Fibroblast of skin of scalp (primary cell): ENCODE measurements around the gene SLC1A7.

Source experiments
- DNase-seq: peaks from one replicate; pipeline ENCODE4 v3.0.0-alpha.2; 2013

Gene SLC1A7

GRCh38 chr1:53158900-53159299, 16.5 kb upstream of the SLC1A7 start:
- no peak for DNase-seq

GRCh38 chr1:53156783-53157182, 14.3 kb upstream of the SLC1A7 start:
- no peak for DNase-seq

DNA sequence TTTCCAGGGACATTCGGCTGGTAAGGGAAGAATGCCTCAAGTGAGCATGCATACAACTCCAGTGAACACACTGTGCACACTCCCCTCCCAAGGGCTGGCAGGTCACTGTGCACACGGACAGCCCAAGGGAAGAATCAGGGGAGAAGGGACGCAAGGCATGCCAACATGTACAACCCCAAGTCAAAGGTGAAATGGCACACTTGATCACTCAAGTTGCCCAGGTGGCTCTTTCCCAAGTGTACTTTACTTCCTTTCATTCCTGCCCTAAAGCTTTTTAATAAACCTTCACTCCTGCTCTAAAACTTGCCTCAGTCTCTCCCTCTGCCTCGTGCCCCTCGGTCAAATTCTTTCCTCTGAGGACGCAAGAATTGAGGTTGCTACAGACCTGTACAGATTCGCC, 13.5 kb upstream of the SLC1A7 start:
- DNase-seq, result no peak

DNA sequence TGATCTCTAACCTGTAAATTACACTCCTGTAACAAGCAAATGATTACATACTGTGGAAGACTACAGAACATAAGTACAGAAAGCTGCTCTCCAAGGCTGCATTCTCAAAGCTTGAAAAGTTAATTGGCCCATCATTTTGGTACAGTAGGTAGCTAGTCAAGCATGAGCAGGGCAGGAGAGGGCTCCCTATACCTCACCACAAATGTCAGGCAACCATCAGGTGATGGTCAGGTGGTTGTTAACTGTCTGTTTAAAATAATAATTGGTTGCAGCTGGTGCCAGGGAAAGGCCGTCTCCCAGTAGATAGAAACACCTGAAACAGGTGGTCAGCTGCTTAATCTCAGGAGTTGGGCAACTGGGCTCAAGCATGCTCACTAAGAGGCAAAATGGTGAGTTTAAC, 13.1 kb upstream of the SLC1A7 start:
- DNase-seq, result no peak

DNA sequence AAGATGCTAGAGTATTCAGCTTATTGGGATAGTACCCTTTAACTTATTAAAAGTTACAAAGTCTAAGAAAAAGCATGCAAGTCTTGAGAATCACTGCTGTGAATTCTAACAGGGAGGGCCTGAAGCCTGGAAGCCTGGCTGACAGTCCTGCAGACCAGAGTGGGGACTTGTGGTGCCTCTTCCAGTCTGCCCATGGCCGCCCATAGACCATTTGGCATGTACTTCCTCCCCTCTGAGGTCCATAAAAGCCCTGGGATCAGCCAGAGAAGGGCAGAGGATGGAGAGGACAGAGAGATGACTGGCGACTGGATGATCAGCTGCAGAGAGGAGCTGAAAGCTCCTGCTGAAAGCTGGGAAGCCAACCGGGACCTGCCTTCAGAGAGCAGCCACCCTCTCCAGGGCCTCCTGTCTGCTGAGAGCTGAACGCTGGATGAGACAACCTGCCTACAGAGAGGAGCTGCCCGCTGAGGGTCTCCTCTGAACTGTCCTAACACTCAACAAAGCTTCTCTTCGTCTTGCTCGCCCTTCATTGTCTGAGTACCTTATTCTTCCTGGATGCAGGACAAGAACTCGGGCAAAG, 12.5 kb upstream of the SLC1A7 start:
- DNase-seq, result no peak

GRCh38 chr1:53153752-53154151, 11.3 kb upstream of the SLC1A7 start:
- peak; percentile 35 for DNase-seq

DNA sequence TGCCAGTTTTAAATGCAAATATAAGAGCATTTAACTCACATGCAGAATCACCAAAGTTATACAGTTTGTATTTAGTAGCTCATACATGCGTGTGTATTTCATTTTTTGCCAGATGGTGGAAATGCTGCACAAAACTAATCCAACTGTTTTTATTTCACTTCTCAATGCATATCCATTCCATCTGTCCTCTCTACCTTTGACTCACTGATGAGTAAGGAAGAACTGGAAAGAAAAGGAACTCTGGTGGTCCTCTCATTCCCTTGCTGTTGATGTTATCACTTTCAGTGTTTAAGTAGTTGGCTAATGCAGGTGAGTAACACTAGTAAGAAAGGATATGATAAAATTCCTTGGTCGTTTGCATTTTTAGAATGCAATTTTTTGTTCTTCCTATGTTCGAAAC, 5.7 kb upstream of the SLC1A7 start:
- DNase-seq, result no peak

GRCh38 chr1:53147174-53147573, 4.7 kb upstream of the SLC1A7 start:
- no peak for DNase-seq

- peak; percentile 100 for DNase-seq
Measured at GRCh38 chr1:53145942-53146708, 3.7 kb upstream of the SLC1A7 start.

DNA sequence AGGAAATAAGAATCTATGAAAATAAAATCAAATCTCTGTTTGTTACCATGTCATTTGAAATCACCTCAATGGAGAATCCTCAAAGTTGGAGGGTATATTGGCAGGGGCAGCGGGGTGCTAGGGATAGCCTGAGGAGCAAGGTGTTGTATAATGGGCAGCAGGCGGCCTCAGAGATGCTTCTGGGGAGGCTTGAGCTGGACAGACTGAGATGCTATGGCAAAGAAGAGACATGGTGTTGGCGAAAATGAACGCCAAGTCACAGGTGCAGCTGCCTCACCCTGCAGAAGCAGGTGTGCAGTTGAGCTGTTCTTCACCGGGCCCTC, 3.1 kb upstream of the SLC1A7 start:
- no peak for DNase-seq

DNA sequence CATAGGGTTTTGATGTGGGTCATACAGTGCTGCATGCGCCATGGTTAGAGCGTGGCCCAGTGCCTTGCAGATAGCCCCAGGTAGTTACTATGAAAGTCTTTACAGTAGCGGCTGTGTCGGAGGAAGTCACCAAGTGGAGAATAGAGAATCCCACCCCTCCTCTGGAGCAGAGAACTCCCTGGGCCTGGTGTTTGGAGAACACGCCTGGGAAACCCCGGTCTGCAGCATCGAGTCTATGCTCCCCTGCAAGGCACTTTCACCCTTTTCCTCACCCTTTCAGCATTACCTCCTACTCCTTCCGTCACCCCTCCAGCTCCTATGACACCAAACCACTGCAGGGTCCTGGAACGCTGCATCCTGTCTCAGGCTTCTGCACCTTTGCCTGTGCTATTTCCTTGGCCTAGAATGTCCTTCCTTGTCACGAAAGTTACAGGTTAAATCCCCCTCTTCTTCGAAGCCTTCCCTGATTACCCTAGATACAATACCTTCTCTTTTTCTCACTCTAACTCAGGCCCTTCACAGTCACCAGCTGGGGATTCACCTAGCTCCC, 2.7 kb upstream of the SLC1A7 start:
- no peak for DNase-seq

DNA sequence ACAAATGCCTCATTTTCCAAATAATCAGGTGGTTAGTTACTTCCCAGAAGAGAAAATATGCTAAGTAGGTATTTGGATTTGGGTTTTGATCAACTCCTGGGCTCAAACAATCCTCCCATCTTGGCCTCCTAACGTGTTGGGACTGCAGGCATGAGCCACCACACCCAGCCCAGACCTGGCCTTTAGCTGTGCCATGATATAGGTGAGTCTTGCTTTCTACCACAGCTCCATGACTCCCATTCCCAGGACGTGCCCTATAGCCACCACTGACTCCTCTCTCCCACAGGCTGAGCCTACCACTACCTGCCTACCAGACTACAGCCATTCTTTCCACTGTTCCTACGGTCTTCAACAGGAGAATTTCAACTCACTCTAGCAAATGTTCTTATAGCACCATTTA, 1.8 kb upstream of the SLC1A7 start:
- DNase-seq, result no peak

GRCh38 chr1:53143527-53143926, 1.1 kb upstream of the SLC1A7 start:
- DNase-seq, result no peak

GRCh38 chr1:53141487-53142055, 867 bp downstream of the SLC1A7 start:
- no peak for DNase-seq

- no peak for DNase-seq
Measured at GRCh38 chr1:53140451-53140850, 2.0 kb downstream of the SLC1A7 start.

- no peak for DNase-seq
Measured at GRCh38 chr1:53139951-53140361, 2.5 kb downstream of the SLC1A7 start.

DNA sequence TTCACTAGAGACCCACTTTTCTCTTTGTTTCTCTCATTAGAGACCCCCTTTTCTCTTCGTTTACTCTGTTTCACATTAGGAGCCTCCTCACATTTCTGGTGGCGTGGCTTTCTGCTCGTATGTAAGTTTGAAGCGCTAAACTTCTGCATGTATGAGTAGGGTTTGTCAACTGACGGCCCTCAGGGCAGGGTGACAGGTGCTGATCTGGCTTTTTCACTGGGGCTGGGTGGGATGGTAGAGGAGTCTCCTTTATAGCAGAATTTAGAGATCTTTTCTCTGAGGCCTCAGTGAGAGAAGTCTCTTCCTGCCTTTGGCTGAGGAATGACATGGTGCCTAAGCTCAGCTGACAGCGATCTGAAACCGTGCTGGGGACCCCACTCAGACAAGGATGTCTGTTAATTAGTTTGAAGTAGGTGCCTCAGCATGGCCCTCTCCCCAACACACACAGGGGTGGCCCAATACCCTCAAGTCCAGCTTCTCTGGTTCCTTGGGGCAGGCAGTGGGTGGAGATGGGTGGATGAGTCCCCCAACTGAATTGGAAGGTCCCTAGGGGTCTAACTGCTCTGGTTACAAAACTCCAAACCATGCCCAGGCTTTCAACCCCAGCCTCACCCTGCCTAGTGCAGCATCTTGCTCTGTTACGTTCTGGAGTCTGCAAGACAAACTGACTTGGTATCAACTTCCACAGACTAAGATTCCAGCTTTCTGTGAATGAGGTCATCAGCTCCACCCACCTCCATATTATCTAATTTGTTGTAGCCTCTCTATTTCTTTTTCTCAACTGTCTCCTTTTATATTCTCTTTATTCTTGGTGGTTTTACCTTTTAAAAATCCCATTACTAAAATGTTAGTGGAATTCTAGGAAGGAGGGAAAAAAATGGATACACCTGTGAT, 3.2 kb downstream of the SLC1A7 start:
- no peak for DNase-seq

DNA sequence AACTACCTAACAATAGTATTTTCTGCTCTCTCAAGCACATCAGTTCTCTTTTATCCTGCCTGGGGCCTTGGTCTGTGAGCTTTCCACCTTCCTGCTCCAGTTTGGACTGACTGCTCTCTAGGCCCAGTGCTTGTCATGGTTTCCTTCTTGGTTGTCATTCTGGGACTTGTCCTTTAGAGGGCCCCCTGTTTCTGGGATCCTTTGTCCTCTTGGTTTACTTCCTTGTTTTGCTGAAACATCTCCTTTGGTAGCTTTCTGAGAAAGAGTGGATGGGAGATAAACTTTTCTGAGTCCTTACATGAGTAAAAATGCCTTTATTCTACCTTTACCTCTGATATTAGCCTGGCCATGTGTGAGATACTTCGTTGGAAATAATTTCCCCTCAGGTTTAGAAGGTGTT, 4.7 kb downstream of the SLC1A7 start:
- no peak for DNase-seq

DNA sequence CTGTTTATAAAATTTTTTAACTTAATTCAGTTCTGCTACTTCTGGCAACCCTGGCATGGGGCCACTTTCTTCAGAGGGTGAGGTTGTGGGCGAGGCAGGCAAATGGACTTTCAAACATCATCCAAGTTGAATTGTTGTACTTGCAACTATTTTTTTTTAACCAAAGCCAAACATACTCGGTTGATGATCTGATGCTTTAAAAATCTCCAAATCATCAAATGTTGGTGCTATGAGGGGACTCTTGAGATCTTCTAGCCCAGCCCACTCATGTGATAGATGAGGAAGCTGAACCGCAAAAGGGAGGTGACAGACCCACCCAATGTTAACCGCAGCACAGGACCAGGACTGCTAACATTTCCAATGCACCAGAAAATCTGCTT, 6.7 kb downstream of the SLC1A7 start:
- peak; percentile 94 for DNase-seq

GRCh38 chr1:53134961-53135734, 7.3 kb downstream of the SLC1A7 start:
- no peak for DNase-seq

DNA sequence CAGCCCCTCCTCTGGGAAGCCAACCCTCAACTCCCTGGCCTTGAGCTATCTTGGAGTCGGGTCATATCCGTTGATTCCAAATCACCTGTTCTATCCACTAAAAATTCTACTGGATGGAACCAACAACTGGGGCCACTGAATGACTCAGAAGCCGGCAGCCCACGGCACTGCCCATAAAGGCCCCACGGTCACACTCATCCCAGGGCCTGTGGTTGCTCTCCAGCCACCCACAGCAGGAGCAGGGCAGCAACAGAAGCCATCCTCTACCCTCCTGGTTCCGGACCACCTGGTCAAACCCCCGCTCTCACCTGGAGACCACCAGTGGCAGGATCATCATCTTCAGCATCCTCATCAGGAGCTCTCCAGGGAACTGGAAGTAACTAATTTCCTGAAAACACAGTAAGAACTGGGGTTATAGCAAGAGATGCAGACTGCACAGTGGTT, 8.4 kb downstream of the SLC1A7 start:
- DNase-seq, result no peak
